ENCODE results near the gene ZNF556.
"Not testable (repeated sequence)": the region's sequence is repeated elsewhere in the genome, so short reads cannot be mapped to it uniquely, and the experiment has no call there.

Gene ZNF556

DNA sequence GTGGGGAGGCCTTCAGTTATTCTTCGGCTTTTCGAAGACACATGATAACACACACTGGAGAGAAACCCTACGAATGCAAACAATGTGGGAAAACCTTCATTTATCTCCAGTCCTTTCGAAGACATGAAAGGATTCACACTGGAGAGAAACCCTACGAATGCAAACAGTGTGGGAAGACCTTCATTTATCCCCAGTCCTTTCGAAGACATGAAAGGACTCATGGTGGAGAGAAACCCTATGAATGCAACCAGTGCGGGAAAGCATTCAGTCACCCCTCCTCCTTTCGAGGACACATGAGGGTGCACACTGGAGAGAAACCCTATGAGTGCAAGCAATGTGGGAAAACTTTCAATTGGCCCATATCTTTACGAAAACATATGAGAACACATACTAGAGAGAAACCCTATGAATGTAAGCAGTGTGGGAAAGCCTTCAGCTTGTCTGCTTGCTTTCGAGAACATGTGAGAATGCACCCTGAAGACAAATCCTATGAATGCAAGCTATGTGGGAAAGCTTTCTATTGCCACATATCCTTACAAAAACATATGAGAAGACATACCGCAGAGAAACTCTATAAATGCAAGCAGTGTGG is 14.0 kb upstream of the ZNF556 start:
- in situ Hi-C loops (cut with MboI; ENCODE audit: low sequenced_read_pairs) = no loop called here

DNA sequence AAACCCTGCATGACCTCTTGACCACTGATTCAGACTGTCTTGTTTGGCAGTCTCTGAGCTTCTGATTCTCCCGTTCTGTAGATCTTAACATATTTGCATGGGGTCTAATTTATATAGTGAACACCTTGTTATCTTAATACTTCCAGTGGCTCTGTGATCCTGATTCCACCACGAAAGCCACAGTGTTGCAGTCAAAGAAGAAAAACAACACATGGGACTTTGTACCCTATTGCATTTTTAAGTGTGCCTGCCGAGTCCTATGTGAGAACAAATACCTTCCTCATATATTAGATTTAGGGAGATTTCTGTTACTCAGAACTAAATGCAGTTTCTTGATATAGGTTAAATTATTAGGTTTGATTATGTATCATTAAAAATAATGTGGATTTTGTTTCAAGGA is 12.3 kb upstream of the ZNF556 start:
- in situ Hi-C loops (cut with MboI; ENCODE audit: low sequenced_read_pairs) = no loop called here

DNA sequence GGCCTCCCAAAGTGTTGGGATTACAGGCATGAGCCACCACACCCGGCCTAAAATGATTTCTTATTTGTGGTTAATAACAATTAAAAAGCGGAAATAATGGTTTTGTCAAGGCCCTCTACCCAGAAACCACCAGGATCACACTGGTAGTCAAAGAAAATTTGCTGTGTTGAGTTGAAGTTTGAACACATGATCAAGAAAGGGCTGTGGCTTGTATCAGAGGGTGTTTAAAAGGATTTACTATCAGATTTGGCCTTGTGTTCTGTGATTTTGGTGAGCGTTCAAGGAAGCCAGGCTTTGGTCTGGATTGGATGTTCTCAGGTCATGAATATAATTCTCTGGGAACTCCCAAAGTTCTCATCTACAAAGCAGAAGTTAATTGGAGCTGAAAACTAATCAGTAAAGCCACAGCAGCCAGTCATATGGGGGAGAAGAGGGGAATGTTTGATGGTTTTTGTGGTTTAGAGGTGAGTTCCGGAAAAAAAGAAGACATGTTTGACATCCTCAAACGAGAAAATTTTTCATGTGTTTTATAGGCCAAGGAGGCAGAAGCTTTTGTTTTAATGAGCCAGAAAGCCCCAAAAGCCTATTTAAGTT is 10.6 kb upstream of the ZNF556 start:
- in situ Hi-C loops (cut with MboI; ENCODE audit: low sequenced_read_pairs) = no loop called here

DNA sequence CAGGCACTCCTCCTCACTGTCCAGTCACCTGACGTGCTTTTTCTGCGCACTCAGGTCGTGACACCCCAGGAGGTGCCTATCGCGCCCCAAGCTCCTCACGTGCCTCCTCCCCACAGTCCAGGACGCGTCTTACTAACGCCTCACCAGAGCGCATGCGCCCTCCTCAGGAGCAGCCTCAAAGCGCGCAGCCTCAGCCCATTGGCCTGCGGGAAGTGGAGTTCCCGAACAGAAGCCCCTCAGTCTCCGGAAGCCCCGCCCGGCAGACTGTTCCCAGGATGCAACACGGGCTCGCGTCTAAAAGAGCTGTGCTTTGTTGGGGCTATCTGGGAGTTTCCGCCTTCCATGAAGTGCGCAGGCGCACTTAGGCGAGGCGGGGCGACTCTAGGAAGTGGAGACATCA is 8.3 kb upstream of the ZNF556 start:
- in situ Hi-C loops (cut with MboI; ENCODE audit: low sequenced_read_pairs) = no loop called here

DNA sequence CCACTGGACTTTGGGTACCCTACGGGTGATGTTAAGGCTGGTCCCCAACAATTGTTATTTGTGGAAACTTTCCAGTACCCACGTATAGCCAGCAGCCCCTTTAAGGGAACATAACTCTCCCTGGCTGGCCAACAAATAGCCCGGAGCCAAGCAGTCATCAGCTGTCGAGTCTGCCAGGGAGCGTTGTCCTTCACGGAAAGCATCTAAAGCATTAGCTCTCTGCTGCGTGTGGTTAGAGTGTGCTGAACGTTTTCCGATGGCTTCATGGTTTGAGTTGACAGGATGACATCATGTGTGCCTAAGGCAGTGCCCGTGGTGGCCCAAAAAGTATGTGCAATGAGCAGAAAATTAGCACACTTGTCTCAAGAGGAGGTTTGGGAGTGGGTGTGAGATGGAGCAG is 3.3 kb upstream of the ZNF556 start:
- in situ Hi-C loops (cut with MboI; ENCODE audit: low sequenced_read_pairs) = no loop called here

DNA sequence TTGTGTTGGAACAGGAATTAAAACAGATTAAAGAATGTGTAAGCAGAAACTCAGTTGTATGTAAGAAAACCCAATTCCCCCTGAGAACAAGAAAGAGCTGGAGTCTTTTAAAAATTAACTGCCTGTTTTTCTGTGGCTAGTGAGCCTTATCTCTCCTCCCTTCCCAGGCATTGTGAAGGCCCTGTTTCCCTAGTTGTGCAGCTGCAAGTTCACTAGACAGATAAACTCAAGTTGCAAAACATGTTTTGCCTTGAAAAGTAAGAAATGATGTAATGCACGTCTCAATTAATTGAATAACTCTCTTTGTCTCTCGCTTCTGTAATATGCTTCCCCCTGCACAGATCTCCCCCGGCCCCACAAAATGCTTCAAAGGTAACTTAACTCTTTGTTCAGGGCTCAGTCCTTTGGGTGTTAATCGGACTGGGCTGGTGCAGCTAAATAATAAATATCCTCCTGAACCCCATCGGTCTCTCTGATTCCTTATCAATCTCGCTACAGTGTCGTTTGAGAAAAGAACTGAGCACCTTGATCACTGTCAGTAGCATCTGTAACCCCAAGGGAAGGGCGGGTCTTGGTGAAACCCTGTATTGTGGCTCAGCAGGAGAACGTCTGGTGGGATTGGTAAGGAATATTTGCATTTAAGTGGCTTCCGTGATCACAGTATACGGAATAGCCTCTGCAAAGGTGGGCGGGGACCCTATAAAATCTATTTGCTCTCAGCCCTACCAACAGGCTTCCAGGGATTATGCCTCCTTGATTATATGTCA is 1.6 kb upstream of the ZNF556 start:
- in situ Hi-C loops (cut with MboI; ENCODE audit: low sequenced_read_pairs) = no loop called here

DNA sequence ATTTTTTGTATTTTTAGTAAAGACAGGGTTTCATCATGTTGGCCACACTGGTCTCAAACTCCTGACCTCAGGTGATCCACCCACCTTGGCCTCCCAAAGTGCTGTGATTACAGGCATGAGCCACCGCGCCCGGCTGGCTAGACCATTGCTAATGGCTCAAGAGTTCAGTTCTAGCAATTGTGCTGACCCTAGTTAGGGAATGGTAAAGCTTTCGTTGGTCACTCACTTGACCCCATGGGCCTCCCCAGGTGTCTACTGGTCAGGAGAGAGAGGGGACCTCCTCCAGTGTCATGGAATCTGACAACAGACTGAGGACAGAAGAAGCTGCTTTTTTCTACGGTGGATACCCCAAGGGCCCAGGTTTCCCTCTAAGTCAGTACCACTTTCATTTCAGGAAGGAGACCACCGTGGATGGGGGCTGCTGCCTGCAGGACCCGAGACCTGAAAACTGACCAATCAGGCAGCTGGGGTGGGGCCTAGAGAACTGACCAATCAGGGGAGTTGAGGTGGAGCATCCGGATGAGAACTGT is 575 bp upstream of the ZNF556 start:
- in situ Hi-C loops (cut with MboI; ENCODE audit: low sequenced_read_pairs) = no loop called here

DNA sequence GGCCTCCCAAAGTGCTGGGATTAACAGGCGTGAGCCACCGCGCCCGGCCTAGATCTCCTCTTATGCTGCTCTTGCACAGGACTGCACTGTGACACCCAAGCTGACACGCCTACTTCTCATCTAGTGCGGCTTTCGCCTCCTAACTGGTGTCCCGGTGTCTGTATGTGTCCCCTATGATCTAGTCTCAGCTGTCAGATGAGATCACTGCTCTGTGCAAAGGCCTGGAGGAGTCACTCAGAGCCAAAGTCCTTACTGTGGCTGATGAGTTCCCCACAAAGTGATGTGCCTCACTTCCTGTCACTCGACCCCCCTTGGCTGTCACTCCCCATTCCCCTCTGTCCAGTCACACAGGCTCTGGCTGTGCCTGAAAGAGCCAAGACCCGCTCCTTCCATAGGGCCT is 2.5 kb downstream of the ZNF556 start:
- in situ Hi-C loops (cut with MboI; ENCODE audit: low sequenced_read_pairs) = no loop called here

DNA sequence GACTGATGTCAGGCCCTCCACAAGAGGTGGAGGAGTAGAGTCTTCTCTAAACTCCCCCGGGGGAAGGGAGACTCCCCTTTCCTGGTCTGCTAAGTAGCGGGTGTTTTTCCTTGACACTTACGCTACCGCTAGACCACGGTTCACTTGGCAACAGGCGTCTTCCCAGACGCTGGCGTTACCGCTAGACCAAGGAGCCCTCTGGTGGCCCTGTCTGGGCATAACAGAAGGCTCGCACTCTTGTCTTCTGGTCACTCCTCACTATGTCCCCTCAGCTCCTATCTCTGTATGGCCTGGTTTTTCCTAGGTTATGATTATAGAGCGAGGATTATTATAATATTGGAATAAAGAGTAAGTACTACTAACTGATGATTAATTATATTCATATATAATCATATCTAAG is 5.0 kb downstream of the ZNF556 start:
- in situ Hi-C loops (cut with MboI; ENCODE audit: low sequenced_read_pairs) = not testable (repeated sequence)

DNA sequence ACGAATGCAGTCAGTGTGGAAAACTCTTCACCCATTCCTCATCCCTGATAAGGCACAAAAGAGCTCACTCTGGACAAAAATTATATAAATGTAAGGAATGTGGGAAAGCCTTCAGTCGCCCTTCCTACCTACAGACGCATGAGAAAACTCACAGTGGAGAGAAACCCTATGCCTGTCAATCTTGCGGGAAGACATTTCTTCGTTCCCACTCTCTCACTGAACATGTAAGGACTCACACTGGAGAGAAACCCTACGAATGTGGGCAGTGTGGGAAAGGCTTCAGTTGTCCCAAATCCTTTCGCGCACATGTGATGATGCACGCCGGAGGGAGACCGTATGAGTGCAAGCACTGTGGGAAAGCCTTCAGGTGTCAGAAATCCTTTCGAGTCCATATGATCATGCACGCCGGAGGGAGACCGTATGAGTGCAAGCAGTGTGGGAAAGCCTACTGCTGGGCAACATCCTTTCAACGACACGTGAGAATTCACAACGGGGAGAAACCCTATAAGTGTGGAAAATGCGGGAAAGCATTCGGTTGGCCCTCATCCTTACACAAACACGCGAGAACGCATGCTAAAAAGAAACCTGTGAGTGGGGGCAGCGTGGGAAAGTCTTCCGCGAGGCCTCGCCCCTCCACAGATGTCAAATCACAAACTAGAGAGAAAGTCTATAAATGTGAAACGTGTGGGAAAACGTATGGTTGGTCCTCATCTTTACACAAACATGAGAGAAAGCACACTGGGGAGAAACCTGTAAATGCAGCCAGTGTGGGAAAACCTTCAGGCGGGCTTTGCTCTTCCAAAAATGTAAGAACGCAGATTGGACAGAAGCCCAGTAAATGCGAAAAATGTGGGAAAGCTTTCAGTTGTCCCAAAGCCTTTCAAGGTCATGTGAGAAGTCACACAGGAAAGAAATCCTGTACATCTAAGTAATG is 10.5 kb downstream of the ZNF556 start:
- in situ Hi-C loops (cut with MboI; ENCODE audit: low sequenced_read_pairs) = no loop called here

DNA sequence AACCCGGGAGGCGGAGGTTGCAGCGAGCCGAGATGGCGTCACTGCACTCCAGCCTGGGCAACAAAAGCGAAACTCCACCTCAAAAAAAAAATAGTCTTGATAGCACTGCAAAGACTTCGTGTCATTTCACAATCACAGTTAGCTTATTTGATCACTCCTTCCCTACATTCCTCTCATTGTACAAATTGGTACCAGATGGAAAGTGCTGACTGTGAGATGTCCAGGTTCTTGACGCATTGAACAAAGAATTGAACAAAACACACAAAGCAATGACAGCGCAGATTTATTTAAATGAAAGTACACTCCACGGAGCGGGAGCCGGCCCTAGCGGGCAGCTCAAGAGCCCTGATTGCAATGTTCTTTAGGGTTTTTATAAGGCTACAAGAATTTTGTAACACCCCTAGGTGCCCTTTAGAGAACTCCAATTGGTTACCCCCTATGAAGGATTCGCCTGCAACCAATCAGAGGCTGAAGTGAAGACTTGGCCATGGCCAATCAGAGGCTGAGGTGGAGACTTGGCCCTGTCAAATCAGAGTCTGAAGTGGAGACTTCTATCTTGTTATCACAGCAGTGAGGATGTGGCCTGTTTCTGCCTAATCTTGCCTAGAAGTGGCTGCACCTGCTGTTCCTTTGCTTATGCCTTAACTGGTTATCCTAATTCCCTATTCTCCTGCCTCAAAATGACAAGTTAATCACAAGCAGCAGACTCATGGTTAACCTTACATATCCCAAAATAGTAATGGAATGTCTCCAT is 16.7 kb downstream of the ZNF556 start:
- in situ Hi-C loops (cut with MboI; ENCODE audit: low sequenced_read_pairs) = no loop called here

DNA sequence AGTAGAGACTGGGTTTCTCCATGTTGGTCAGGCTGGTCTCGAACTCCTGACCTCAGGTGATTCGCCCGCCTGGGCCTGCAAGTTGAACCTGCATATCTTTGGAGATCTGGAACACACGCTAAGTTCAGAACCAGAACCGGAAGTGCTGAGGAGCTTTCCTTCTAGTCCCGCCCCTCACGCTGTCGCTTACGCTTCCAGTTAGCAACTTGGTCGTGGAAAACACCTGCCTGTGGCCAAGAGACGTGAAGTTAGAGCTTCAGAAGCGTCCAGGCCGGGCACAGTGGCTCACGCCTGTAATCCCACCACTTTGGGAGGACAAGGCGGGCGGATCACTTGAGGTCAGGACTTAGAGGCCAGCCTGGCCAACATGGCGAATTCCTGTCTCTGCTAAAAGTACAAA is 18.6 kb downstream of the ZNF556 start:
- in situ Hi-C loops (cut with MboI; ENCODE audit: low sequenced_read_pairs) = no loop called here

DNA sequence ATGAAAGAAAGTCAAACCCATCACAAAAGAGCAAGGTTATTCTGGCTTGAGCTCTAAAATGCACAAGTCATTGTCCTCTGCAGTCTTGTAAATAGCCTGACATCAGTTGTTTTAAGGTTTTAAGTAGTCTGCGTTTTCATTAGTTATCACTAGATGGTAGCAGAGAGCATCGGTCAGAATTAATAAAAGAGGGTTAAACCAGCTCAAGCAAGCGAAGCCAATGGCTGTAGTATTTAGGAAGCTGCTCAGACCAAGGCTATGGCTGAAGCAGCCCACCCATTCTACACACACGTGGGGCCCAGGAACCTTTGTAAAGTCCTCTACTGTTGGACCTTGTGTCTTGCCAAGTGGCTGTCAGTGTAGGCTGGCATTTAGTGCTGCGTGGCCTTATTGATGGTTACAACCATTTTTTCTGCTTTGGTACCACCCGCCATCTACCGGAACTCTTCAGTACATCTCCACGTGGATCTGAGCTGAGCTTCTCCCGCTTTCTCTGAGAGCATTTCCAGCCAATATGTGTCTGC is 20.3 kb downstream of the ZNF556 start:
- in situ Hi-C loops (cut with MboI; ENCODE audit: low sequenced_read_pairs) = no loop called here

DNA sequence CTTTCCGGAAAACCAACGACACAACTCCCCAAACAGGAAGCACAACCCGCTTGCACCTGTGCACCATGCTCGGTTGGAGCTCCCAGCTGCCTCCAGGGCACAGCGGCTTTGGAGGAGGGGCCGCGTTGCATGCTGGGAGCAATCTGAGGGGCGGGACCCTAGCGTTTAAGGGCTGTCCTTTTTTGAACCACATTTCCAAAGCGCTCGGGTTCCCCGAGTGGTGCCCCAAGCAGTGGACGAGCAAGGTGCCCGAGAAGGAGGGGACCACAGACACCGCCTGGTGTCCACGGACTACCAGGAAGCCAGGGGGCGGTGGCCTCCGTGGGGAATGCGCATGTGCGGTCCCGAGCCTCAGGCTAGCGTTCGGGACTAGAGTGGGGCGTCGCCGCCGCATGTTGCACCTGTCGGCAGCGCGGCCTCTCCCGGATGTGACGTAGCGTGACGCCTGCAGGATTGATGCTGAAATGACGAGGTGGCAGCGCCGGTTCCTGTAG is 21.6 kb downstream of the ZNF556 start:
- in situ Hi-C loops (cut with MboI; ENCODE audit: low sequenced_read_pairs) = no loop called here

DNA sequence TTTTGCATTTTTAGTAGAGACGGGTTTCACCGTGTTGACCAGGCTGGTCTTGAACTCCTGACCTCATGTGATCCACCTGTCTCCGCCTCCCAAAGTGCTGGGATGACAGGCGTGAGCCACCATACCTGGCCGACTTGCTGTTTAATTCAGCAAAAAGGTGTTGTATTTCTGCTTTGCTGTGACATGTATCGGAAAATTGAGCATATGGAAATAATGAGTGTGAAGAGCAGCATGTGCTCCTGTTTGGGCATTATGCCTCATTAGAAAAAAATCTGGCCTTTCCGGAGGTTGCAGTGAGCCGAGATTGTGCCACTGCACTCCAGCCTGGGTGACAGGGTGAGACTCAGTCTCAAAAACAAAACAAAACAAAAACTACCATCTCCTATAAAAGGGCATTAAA is 23.4 kb downstream of the ZNF556 start:
- in situ Hi-C loops (cut with MboI; ENCODE audit: low sequenced_read_pairs) = not testable (repeated sequence)

DNA sequence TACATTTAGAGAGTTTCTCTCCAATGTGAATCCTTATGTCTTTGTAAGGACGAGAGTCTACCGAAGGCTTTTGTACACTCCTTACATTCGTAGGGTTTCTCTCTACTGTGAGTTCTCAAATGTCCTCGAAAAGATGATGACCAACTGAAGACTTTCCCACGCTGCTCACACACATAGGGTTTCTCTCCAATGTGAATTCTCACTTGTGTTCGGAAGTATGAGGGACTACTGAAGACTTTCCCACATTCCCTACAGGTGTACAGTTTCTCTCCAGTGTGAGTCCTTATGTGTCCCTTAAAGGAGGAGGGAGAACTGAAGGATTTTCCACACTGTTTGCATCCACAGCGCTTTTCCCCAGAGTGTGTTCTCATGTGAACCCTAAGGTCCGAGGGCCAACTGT is 29.6 kb downstream of the ZNF556 start:
- in situ Hi-C loops (cut with MboI; ENCODE audit: low sequenced_read_pairs) = no loop called here

DNA sequence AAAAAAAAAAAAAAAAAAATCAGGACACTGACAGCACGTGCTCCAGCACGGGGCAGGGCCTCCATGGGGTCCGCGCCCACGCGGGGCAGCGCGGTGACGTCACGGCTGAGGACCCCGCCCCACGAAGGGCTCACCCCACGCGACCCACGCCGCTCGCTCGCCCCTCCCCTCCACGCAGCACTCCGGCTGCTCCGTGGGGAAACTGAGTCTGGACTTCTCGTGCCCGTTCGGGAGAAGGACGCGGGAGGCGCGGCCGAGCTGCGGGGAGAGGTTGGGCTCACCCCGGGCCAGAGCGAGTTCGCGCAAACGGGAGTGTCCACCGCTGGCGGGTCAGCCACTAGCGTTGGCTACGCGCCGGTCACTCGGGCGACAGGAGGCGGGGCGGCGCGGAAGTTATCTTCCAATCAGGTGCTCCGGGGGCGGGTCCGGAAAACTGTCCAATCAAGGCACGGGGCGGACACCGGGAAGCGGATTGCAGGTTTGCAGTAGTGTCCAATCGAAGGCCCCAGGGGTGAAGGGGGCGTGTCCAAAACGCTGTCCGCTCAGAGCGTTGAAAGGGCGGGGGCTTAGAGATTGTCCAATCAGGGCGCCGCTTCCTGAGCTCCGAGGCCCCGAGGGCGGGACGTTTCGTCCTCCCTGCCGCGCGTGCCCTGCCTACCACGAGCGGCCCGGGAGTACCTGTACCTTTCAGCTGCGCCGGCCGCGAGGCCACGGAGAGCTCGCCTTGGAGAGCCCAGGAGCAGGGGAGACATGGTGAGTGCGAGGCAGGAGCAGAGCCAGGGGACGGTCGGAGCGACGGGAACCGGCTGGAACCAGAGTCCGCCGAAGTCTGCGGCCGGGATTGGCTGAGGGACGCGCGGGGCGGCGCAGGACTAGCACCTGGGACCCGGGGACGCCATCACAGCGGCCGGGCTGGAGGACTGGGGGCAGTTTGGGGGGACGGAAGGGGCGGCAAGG is 33.4 kb downstream of the ZNF556 start, which contains the start of gene ZNF57:
ZNF57 (plus strand) TSS at position 633 of the 957 bp plus-strand sequence; CDS start at position 751, 118 bp downstream.
- in situ Hi-C loops (cut with MboI; ENCODE audit: low sequenced_read_pairs) = no loop called here

DNA sequence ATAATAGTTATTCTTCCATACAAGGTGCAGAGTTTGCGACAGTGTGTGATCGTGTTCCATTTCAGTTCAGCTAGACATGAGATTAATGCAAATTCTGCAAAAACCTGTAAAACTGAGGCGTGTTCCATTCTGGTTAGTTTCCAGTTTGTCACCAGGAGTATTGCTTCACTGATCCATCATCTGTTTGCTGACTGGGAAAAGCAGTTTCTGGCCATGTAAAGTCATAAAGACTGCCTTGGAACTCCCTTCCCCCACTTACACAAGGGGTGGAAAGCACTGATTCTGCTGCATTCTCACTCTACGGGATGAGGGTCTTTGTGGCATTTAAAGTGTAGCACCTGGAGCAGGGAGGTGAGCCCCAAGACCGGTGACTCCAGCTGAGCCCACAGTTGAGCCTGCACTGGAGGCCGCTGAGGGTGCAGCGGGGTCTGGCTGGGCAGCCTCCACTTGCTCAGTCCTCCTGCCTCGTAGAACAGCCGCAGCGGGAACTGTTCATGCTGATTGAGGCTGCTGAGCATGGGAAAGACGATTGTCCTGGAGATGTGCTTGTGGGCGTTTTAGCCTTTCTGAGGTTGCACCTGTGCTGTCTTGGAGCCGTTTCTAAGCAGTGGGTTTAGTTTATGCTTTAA is 35.6 kb downstream of the ZNF556 start:
- in situ Hi-C loops (cut with MboI; ENCODE audit: low sequenced_read_pairs) = no loop called here
